Hepatocyte (in vitro differentiated cells): ENCODE data around the gene MAPRE3. TPM values are rescaled to one million over a fixed set of nuclear protein-coding genes. Genes with fewer than 3 reads are reported as not detected.

Source experiments
- DNase-seq: peaks from one replicate; pipeline ENCODE4 v3.0.0-alpha.2; 2016; ENCODE audit warnings: low spot score
- H2AFZ ChIP-seq: fragments of 200-600 bp; sonication (generic); 2 replicates; pipeline ENCODE4 v1.6.0; 2016; ENCODE audit warnings: antibody characterized with exemption, mild to moderate bottlenecking
- H3K27ac ChIP-seq: fragments of 200-600 bp; sonication (generic); 2 replicates; pipeline ENCODE4 v1.5.1; 2016; ENCODE audit warnings: mild to moderate bottlenecking
- H3K27me3 ChIP-seq: fragments of 200-600 bp; sonication (generic); 2 replicates; pipeline ENCODE4 v1.6.1; 2016
- H3K36me3 ChIP-seq: fragments of 200-600 bp; sonication (generic); replicated peaks from 2 replicates; pipeline ENCODE4 v1.5.1; 2016; ENCODE audit warnings: low read depth; ENCODE audit not compliant: insufficient read depth
- H3K4me1 ChIP-seq: fragments of 200-600 bp; sonication (generic); 2 replicates; pipeline ENCODE4 v1.5.1; 2016; ENCODE audit warnings: mild to moderate bottlenecking, moderate library complexity; ENCODE audit not compliant: insufficient read depth
- H3K4me2 ChIP-seq: fragments of 200-600 bp; sonication (generic); 2 replicates; pipeline ENCODE4 v1.6.0; 2016
- H3K4me3 ChIP-seq: fragments of 200-600 bp; sonication (generic); 2 replicates; pipeline ENCODE4 v1.5.1; 2016; ENCODE audit warnings: mild to moderate bottlenecking
- H3K79me2 ChIP-seq: fragments of 200-600 bp; sonication (generic); 2 replicates; pipeline ENCODE4 v1.6.0; 2017; ENCODE audit warnings: mild to moderate bottlenecking
- H3K9me2 ChIP-seq: fragments of 200-600 bp; sonication (generic); replicated peaks from 2 replicates; pipeline ENCODE4 v1.6.0; 2017; ENCODE audit warnings: mild to moderate bottlenecking; ENCODE audit not compliant: insufficient read depth
- H3K9me3 ChIP-seq: fragments of 200-600 bp; sonication (generic); 2 replicates; pipeline ENCODE4 v1.5.1; 2016; ENCODE audit warnings: low read depth, mild to moderate bottlenecking
- H4K20me1 ChIP-seq: fragments of 200-600 bp; sonication (generic); 2 replicates; pipeline ENCODE4 v1.6.0; 2016; ENCODE audit warnings: mild to moderate bottlenecking; ENCODE audit not compliant: insufficient read depth, poor library complexity, severe bottlenecking
- CTCF ChIP-seq: fragments of 200-600 bp; sonication (generic); IDR thresholded peaks from 2 replicates; pipeline ENCODE4 v1.5.1; 2016; ENCODE audit warnings: antibody characterized with exemption, mild to moderate bottlenecking; ENCODE audit not compliant: poor library complexity
- EZH2 ChIP-seq: fragments of 200-600 bp; sonication (generic); IDR thresholded peaks from 2 replicates; pipeline ENCODE4 v1.6.1; 2016; ENCODE audit warnings: antibody characterized with exemption, mild to moderate bottlenecking, borderline replicate concordance
- EZH2phosphoT487 ChIP-seq: fragments of 200-600 bp; sonication (generic); IDR thresholded peaks from one replicate; pipeline ENCODE4 v1.6.1; 2018; ENCODE audit warnings: antibody characterized with exemption, mild to moderate bottlenecking, low read depth, moderate library complexity; ENCODE audit not compliant: unreplicated experiment, severe bottlenecking
- WGBS: methylation state at CpG from one replicate; pipeline ENCODE4 v1.1.6; 2016; ENCODE audit warnings: low lambda C conversion rate; ENCODE audit errors: missing lambda C conversion rate; 5-methylcytosine and 5-hydroxymethylcytosine counted together
- polyA plus RNA-seq: library from polyadenylated mRNA; unstranded; fragments of >200 nt; fragmentation: Nextera tagmentation; extraction: Ambion mirVana; gene quantifications from 2 replicates; pipeline ENCODE4 v1.2.1, GENCODE V29; 2016
- total RNA-seq: library from RNA; depleted of rRNA; stranded (reverse); fragments of >200 nt; gene quantifications from 2 replicates; pipeline ENCODE4 v1.2.3, GENCODE V29; 2014

MAPRE3 gene
- total and polyA plus RNA-seq, 2 experiments from 2014 or later = 8.6 to 23.6 TPM

GRCh38 chr2:26924731-26925099 is 45.7 kb upstream of the MAPRE3 start:
- no peak for DNase-seq
- Histone ChIP-seq H3K27me3 (no peaks in the 10 kb centered on the region), H3K79me2 (no peaks in the 10 kb centered on the region), H4K20me1 (no peaks in the 10 kb centered on the region), H3K9me2 (no peaks in the 10 kb centered on the region), H2AFZ (no peak overlapping the region), H3K4me1 (peaks cover 15% of the 10 kb centered on the region), H3K4me3 (no peak overlapping the region), H3K27ac (peak overlapping the region; percentile 63), H3K9me3 (no peaks in the 10 kb centered on the region), H3K4me2 (peak overlapping the region; percentile 41), H3K36me3 (no peaks in the 10 kb centered on the region)
- 95% methylated on average over 14 of the region's 14 CpGs for WGBS
- no peak for TF ChIP-seq EZH2
- TF ChIP-seq EZH2phosphoT487 = no peak
- TF ChIP-seq CTCF = no peak

GRCh38 chr2:26925100-26925791 is 45.2 kb upstream of the MAPRE3 start:
- Histone ChIP-seq H3K4me3 (no peak overlapping the region), H3K79me2 (no peaks in the 10 kb centered on the region), H3K4me1 (peaks cover 15% of the 10 kb centered on the region), H3K36me3 (no peaks in the 10 kb centered on the region), H4K20me1 (no peaks in the 10 kb centered on the region), H3K27me3 (no peaks in the 10 kb centered on the region), H3K27ac (peak overlapping the region; percentile 63), H3K4me2 (peak overlapping the region; percentile 41), H2AFZ (peak overlapping the region; percentile 42), H3K9me3 (no peaks in the 10 kb centered on the region), H3K9me2 (no peaks in the 10 kb centered on the region)
- no peak for TF ChIP-seq EZH2phosphoT487
- no peak for TF ChIP-seq CTCF
- no peak for TF ChIP-seq EZH2
- WGBS = 48% methylated on average over 9 of the region's 9 CpGs
- peak; percentile 49 for DNase-seq

- no peaks in the 10 kb centered on the region for H3K9me3 ChIP-seq
- no peaks in the 10 kb centered on the region for H3K79me2 ChIP-seq
- DNase-seq = no peak
- H3K4me2 ChIP-seq = no peak overlapping the region
- 89% methylated on average over 9 of the region's 9 CpGs for WGBS
- H3K27ac ChIP-seq = no peak overlapping the region
- TF ChIP-seq EZH2phosphoT487 (no peak), EZH2 (no peak), CTCF (no peak)
- H4K20me1 ChIP-seq = no peaks in the 10 kb centered on the region
- H3K27me3 ChIP-seq = no peaks in the 10 kb centered on the region
- H3K4me3 ChIP-seq = no peak overlapping the region
- H2AFZ ChIP-seq = no peak overlapping the region
- H3K36me3 ChIP-seq = no peaks in the 10 kb centered on the region
- no peaks in the 10 kb centered on the region for H3K9me2 ChIP-seq
- peaks cover 15% of the 10 kb centered on the region for H3K4me1 ChIP-seq
Measured at GRCh38 chr2:26927221-26927620, 43.2 kb upstream of the MAPRE3 start.
